ENCODE data around the gene EXOC7. TPM values are rescaled to one million over a fixed set of nuclear protein-coding genes. Genes with fewer than 3 reads are reported as not detected.

Gene EXOC7
- total and polyA plus RNA-seq, 2 of the 8 experiments (the other 6 are each of a cell fraction or from before 2014, with no cell fraction given) = 77.1 to 92.6 TPM

DNA sequence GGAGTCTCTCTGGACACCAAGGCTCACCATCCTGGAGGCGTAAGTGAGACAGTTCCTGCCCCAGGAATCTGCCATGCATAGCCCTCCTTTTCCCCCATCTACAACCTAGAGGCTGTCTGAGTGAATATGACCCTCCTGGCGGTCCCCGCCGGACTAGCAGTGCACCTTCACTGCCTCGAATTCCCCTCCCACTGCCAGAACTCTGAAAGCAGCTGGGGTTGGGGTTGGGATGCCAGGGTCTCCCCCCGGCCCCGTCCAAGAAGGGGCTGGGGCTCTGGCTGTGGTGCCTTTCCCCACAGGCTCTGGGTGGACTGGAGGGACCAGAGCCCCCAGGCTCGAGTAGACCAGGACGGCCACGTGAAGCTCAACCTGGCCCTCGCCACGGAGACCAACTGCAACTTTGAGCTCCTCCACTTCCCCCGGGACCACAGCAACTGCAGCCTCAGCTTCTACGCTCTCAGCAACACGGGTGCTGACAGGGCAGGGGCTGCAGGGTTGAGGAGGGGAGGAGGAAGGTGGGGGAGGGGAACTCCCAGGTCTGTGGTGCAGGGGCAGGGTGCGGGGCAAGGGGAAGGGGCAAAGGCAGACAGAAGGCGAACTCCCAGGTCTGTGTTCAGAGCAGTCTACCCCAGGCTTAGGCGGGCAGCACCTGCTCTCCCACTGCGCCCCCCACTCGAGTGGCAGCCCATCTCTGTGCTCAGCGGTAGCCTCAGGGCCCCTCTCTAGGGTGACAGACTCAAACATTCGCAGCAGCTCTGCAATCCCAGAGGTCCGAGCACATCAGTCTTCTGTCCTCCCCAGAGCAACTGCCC, 23.4 kb downstream of the EXOC7 start:
- CTCF ChIA-PET (ENCODE audit: partially characterized antibody) = interaction anchor here (0.6 to 7.6 kb wide), 25 partner anchors 9 to 582 kb away, joined by 3 to 36 read pairs (median 4); no protein-coding TSS in a partner anchor
- no peak for TF ChIP-seq PHF8 (conservative IDR thresholded peaks at IDR 0.05; ENCODE audit: low read depth, low read length)
- TF ChIP-seq JUND (IDR thresholded peaks at IDR 0.05; ENCODE audit: low read length) = no peak
- peak; percentile 65; the same call in 1 of the 2 replicates for TF ChIP-seq POLR2AphosphoS5 (IDR thresholded peaks at IDR 0.05; ENCODE audit: low read depth, low read length)
- no peak for TF ChIP-seq YY1 (IDR thresholded peaks at IDR 0.05; ENCODE audit: low read depth, low read length)
- TF ChIP-seq KDM5A (IDR thresholded peaks at IDR 0.05; ENCODE audit: low read length) = no peak
- TF ChIP-seq SIN3A (conservative IDR thresholded peaks at IDR 0.05 in 1 of 2, IDR thresholded peaks at IDR 0.05 in 1 of 2; ENCODE audit: low read depth in 1 of 2, low read length in 2 of 2) = no peak
- TF ChIP-seq EZH2 (IDR thresholded peaks at IDR 0.05; ENCODE audit: low read depth, low read length, severe bottlenecking) = peak; percentile 38
- no peak for TF ChIP-seq RXRA (IDR thresholded peaks at IDR 0.05; ENCODE audit: insufficient read depth, low read depth, low read length)
- TF ChIP-seq POU5F1 (IDR thresholded peaks at IDR 0.05; ENCODE audit: low read depth, low read length) = no peak
- TF ChIP-seq, protein P1, sequence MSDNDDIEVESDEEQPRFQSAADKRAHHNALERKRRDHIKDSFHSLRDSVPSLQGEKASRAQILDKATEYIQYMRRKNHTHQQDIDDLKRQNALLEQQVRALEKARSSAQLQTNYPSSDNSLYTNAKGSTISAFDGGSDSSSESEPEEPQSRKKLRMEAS (IDR thresholded peaks at IDR 0.05) = 0 out of 2 replicates have a peak, but pooled peaks have one; percentile 9
- TF ChIP-seq POLR2A (IDR thresholded peaks at IDR 0.05; ENCODE audit: control extremely low read depth in 1 of 2, low read depth in 2 of 2, low read length in 2 of 2) = peak; percentile 43 to 54

More for the DNA sequence above, 23.4 kb downstream of the EXOC7 start:
- Histone ChIP-seq H3K56ac (replicated peaks; ENCODE audit: insufficient read length, low read depth, low read length) (no peak overlapping the region), H3K27me3 (replicated peaks in 1 of 4; ENCODE audit: control insufficient read depth in 3 of 4, extremely low read depth in 1 of 4, insufficient read depth in 3 of 4, low read length in 3 of 4) (peaks cover 37 to 50% (median 47%) of the 10 kb centered on the region in 4 experiments), H3K14ac (ENCODE audit: insufficient read length) (no peak overlapping the region), H3K79me2 (ENCODE audit: control insufficient read depth in 1 of 2, insufficient read depth in 2 of 2, low read length in 2 of 2) (no peaks in the 10 kb centered on the region), H3K23ac (ENCODE audit: insufficient read length) (no peak overlapping the region), H2BK12ac (ENCODE audit: low read depth, low read length) (peak overlapping the region; percentile 55; the same call in 1 of the 2 replicates), H2BK20ac (ENCODE audit: low read length) (no peak overlapping the region), H4K8ac (ENCODE audit: extremely low read depth, insufficient read depth, low read length) (no peak overlapping the region), H3K4me2 (ENCODE audit: insufficient read depth in 1 of 2, low read depth in 2 of 2, low read length in 2 of 2) (peak overlapping the region; percentile 76 to 80), H3K4ac (replicated peaks; ENCODE audit: insufficient read length, low read depth, low read length) (no peak overlapping the region), H2BK5ac (ENCODE audit: low read depth, low read length) (peak overlapping the region; percentile 52; the same call in 1 of the 2 replicates), H3K4me1 (replicated peaks in 1 of 4; ENCODE audit: control insufficient read depth in 3 of 4, insufficient read depth in 4 of 4, low read length in 3 of 4) (peaks cover 0 to 42% (median 33%) of the 10 kb centered on the region in 4 experiments; a peak in 6 of 7 replicates), H3K79me1 (ENCODE audit: low read depth, low read length) (no peaks in the 10 kb centered on the region), H2BK120ac (replicated peaks; ENCODE audit: low read depth, low read length) (no peak overlapping the region), H4K5ac (ENCODE audit: insufficient read length, low read depth, low read length) (no peak overlapping the region), H3K27ac (ENCODE audit: low read depth, low read length) (no peak overlapping the region), H3K4me3 (ENCODE audit: extremely low read depth in 1 of 4, insufficient read depth in 2 of 4, low read depth in 3 of 4, low read length in 4 of 4) (peak overlapping the region in 3 of 4 experiments; percentile 15 to 51 (median 34); a peak in 4 of 8 replicates), H2AFZ (ENCODE audit: low read length) (no peak overlapping the region), H2BK15ac (ENCODE audit: low read length) (peak overlapping the region; percentile 65; the same call in 1 of the 2 replicates), H4K91ac (replicated peaks; ENCODE audit: insufficient read length, low read length) (peak overlapping the region; percentile 34), H3K9ac (replicated peaks in 1 of 4; ENCODE audit: extremely low read depth in 1 of 4, low read depth in 3 of 4, low read length in 3 of 4) (peak overlapping the region in 2 of 4 experiments; percentile 2 to 8; a peak in 5 of 7 replicates), H4K20me1 (replicated peaks in 1 of 2; ENCODE audit: control insufficient read depth in 1 of 2, insufficient read depth in 2 of 2, low read length in 2 of 2) (peaks cover 2 to 13% of the 10 kb centered on the region in 2 experiments), H3K23me2 (ENCODE audit: low read depth, low read length) (peaks cover 10% of the 10 kb centered on the region; the same call in 1 of the 2 replicates), H3K36me3 (ENCODE audit: control insufficient read depth in 2 of 4, insufficient read depth in 4 of 4, low read length in 3 of 4) (peaks cover 7 to 19% (median 15%) of the 10 kb centered on the region in 4 experiments), H2AK5ac (ENCODE audit: low read depth, low read length) (peak overlapping the region; percentile 18; the same call in 1 of the 2 replicates), H3K9me3 (ENCODE audit: insufficient read depth in 2 of 2, low read depth in 1 of 2, low read length in 1 of 2) (no peaks in the 10 kb centered on the region), H3K18ac (ENCODE audit: extremely low read depth, low read length) (peak overlapping the region; percentile 55)
- POLR2A ChIA-PET (ENCODE audit: partially characterized antibody) = interaction anchor here (0.5 to 4.0 kb wide), 38 partner anchors 8 to 300 kb away, joined by 3 to 28 read pairs (median 5); partner anchors contain the start of genes EXOC7, FBF1, MRPL38 and SRP68
- 20% methylated on average over 23 of the region's 23 CpGs; no CpG with 5 or more reads in 1 of the 2 experiments for WGBS, 2 experiments (ENCODE audit: extremely low coverage in 1 of 2, insufficient coverage in 1 of 2, insufficient read length in 1 of 2, insufficient replicate concordance in 2 of 2, low coverage in 1 of 2, low lambda C conversion rate in 2 of 2, missing lambda C conversion rate in 1 of 2)
- DNase-seq (ENCODE audit: low read depth in 1 of 2, low spot score in 2 of 2) = peak in 1 of 2 experiments; percentile 72
- no peak for FAIRE-seq

Data from H1 (cell line).